CMK (cell line): ENCODE results near the gene FKBP6.
"Not testable (repeated sequence)": the region's sequence is repeated elsewhere in the genome, so short reads cannot be mapped to it uniquely, and the experiment has no call there.

ENCODE experiments used
- DNase-seq: peaks from one replicate; pipeline ENCODE4 v3.0.0-alpha.2; 2010; ENCODE audit warnings: low read depth

Gene FKBP6

GRCh38 chr7:73358590-73359275 is 30.8 kb downstream of the FKBP6 start:
- no peak for DNase-seq

GRCh38 chr7:73359306-73359705 is 31.3 kb downstream of the FKBP6 start:
- DNase-seq, result no peak

GRCh38 chr7:73359746-73360375 is 31.9 kb downstream of the FKBP6 start:
- DNase-seq, result no peak

- DNase-seq, result not testable (repeated sequence)
Measured at GRCh38 chr7:73360590-73360989, 32.6 kb downstream of the FKBP6 start.

- no peak for DNase-seq
Measured at GRCh38 chr7:73363225-73364005, 35.5 kb downstream of the FKBP6 start.

- no peak for DNase-seq
Measured at GRCh38 chr7:73364006-73364728, 36.2 kb downstream of the FKBP6 start.

- no peak for DNase-seq
Measured at GRCh38 chr7:73366127-73366526, 38.2 kb downstream of the FKBP6 start.

GRCh38 chr7:73366990-73367389 is 39.0 kb downstream of the FKBP6 start:
- DNase-seq, result no peak

- no peak for DNase-seq
Measured at GRCh38 chr7:73369009-73369408, 41.0 kb downstream of the FKBP6 start.

- DNase-seq, result no peak
Measured at GRCh38 chr7:73369622-73370021, 41.7 kb downstream of the FKBP6 start.

- DNase-seq, result no peak
Measured at GRCh38 chr7:73373741-73374140, 45.8 kb downstream of the FKBP6 start.

- not testable (repeated sequence) for DNase-seq
Measured at GRCh38 chr7:73376262-73376661, 48.3 kb downstream of the FKBP6 start.

GRCh38 chr7:73376671-73377412 is 48.9 kb downstream of the FKBP6 start:
- DNase-seq, result no peak

GRCh38 chr7:73377413-73378200 is 49.6 kb downstream of the FKBP6 start:
- DNase-seq, result not testable (repeated sequence)

- no peak for DNase-seq
Measured at GRCh38 chr7:73382934-73383503, 55.1 kb downstream of the FKBP6 start.

- DNase-seq, result no peak
Measured at GRCh38 chr7:73387221-73387828, 59.4 kb downstream of the FKBP6 start.

- DNase-seq, result no peak
Measured at GRCh38 chr7:73387908-73388414, 60.0 kb downstream of the FKBP6 start.

GRCh38 chr7:73391396-73391795 is 63.4 kb downstream of the FKBP6 start:
- no peak for DNase-seq

GRCh38 chr7:73394422-73394821 is 66.5 kb downstream of the FKBP6 start:
- no peak for DNase-seq
